ENCODE results near the gene ZNF474.

Gene ZNF474

GRCh38 chr5:122153774-122154173, 24.4 kb downstream of the ZNF474 start:
- DNase-seq (ENCODE audit: low spot score) = no peak

- no peak for DNase-seq (ENCODE audit: low spot score)
Observed at GRCh38 chr5:122154491-122154890, 25.1 kb downstream of the ZNF474 start.

GRCh38 chr5:122154910-122155309, 25.6 kb downstream of the ZNF474 start:
- no peak for DNase-seq (ENCODE audit: low spot score)

GRCh38 chr5:122155546-122155945, 26.2 kb downstream of the ZNF474 start:
- peak; percentile 10 for DNase-seq (ENCODE audit: low spot score)

DNA sequence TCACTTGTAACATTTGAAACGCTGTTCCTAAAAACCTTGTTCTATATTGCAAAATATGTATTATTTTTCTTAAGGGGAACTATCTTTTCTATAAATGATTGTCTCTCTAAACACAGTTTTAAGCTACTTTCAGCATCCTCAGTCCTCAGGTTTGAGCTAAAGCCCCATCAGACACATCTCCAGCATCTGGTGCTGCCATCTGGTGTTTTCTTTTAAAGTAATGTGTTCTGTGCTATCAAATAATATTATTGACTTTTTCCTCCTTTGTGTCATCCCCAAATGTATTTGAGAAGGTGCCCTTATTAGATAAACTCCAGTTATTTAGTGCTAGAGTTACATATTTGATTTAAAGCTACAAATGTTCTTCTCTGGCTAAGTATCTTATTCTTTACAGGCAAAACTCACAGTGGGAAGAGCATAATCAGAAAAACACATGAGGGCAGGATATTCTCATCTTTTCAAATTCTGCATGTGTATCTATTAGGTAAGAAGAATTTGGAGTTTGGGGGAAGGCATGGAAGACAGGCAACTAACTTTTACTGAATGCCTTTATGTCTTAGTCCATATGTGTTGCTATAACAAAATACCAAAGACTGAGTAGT, 27.5 kb downstream of the ZNF474 start:
- DNase-seq (ENCODE audit: low spot score) = peak; percentile 53

DNA sequence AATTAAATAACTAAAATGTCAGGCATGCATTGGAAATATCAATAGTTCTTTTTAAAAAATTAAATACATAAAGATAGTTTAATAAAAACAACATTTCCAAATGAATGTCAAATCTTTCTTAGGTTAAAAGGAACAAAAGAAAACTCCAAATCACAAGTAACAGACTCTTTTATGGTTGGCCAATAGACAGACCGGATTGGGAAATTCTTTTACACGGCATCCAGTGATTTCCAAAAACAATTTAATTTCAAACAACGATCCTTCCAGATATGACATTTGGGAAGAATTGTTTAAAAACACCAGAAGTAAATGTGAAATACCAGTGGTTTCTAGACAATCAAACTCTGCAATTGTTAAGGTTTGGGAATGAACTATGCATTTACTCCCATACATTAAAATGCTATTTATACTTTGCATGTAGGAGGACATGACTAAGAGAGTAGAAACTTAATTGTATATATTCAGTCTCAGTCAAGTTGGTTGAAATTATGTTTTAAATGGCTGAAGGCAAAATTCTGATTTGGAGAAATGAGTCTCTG, 32.8 kb downstream of the ZNF474 start:
- DNase-seq (ENCODE audit: low spot score) = no peak

GRCh38 chr5:122163121-122164069, 34.0 kb downstream of the ZNF474 start:
- DNase-seq (ENCODE audit: low spot score) = no peak

DNA sequence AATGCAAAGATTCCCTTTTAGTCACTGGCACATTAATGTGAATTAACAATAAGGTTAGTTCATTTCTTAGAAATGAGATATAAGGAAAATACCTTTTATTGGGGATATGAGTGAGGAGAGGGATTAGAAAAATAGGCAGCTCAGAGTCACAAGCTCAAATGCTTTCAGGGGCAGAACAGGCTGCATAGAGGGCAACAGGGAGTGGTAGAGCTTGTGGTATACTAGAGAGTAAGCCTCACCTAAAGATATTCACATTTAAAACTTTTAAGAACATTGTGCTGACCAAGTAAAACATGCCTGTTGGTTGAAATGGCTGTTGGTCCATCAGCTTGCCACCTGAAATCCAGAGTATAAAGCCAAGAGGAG, 34.7 kb downstream of the ZNF474 start:
- DNase-seq (ENCODE audit: low spot score) = no peak

- no peak for DNase-seq (ENCODE audit: low spot score)
Observed at GRCh38 chr5:122164831-122165558, 35.6 kb downstream of the ZNF474 start.

DNA sequence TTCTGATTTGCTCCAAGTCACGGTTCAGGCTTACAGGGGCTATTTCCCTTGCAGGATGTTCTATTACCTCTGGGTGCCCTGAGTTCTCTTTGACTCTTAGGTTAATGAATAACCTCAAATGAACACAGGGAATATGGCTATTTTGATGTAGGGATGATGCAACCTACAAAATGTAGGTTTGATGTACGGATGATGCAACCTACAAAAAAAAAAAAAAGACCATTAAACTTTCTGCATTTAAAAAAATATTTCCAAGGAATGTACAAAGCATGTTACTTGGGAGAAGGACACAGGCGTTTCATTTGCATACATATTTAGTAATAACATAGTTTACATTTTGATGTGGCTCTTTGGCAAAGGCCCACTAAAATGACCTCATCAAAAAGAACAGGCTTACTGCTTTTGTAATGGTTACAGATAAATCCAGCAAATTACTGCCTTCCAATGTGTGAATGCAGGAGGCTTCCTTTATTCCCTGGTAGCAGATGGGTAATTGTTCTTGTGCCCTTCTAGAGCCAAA, 36.3 kb downstream of the ZNF474 start:
- no peak for DNase-seq (ENCODE audit: low spot score)

DNA sequence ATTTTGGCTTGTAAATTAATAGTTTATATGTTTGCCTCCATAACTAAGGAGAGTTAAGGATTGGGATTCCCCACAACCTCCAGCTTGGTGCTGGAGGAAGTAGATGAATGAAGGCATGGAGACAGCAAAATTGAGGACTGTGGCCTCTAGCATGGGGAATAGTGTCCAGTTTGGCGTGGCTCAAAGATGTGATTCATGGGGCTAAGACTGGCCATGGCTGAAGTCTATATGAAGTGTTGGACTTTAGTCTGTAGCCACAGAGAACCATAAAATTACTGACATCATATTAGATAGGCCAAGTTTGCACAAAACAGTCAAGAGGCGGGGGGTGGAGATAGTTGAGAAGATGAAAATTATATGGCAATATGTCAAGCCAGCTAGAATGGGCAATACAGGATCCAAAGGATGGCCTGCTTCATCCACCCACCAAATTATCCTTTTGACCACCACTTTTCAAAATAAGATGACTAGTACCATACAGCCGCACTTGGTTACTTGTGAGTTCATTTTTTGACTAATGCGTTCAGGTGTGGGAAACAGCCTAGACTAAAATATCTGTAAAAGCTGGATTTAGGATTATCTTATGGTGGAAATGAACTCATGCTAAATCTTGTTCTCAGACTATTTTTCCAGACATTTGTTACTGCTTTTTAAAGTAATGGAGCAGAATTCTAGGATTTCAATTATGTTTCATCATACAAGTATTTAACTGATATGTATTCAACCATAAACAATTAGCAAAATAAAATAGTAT, 40.2 kb downstream of the ZNF474 start:
- no peak for DNase-seq (ENCODE audit: low spot score)

DNA sequence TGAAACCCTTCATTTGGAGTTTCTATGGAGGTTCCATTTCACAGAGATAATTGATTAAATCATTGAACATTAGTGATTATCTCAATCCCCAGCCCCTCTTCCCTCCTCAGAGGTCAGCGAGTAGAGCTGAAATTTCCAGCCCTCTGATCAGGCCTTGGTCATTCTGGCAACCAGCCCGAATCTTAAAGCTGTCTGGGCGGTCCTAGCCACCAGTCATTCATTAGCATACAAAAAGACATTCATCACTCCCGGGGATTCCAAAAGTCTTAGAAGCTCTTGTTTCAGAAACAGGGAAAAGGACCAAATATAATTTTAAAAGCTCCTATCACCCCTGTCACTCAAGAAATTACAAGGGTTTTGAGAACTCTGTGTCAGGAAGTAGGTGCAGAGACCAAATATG, 41.3 kb downstream of the ZNF474 start:
- peak; percentile 74 for DNase-seq (ENCODE audit: low spot score)

GRCh38 chr5:122172207-122172606, 42.9 kb downstream of the ZNF474 start:
- DNase-seq (ENCODE audit: low spot score) = no peak

DNA sequence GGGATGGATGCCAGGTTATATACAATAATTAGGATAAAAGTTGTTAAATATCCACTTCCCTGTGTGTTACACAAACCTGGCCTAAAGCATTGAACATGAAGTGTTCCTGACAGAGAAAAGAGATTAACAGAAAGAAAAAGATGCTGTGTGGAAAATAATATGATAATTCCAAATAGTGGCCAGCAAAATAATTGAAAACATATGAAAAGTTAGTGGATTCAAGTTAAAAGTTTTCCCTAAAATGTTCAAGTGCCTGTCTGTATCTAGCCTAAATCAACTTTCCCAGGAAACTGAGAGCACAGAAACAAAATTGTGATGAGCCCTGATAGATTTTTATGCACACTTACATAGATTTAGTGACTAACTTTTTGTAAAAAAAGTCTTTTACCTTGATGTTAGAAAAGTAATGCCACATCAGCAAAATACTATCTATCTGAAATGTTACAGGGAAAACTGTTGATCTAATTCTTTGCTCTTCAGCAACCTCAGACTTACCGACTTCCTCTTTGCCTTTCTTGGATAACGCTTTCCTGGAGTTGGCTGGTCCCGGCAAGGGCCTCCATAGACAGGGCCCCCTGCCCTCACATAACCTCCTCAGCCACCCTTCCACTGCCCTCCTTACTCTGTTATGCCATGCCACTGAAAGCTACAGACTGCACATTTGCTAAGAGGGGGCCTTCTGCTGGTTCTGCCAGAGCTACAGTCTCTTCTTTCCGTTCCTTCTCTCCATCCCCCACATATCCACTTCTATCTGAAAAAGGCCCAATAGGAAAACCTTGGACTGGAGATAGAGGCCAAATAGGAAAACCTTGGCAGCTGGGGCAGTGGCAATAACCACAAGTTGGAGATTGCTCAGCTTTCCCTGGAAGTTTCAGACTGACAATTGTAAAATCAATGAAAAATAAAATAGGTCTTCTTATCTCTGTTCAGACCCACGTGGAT, 44.4 kb downstream of the ZNF474 start:
- DNase-seq (ENCODE audit: low spot score) = no peak

DNA sequence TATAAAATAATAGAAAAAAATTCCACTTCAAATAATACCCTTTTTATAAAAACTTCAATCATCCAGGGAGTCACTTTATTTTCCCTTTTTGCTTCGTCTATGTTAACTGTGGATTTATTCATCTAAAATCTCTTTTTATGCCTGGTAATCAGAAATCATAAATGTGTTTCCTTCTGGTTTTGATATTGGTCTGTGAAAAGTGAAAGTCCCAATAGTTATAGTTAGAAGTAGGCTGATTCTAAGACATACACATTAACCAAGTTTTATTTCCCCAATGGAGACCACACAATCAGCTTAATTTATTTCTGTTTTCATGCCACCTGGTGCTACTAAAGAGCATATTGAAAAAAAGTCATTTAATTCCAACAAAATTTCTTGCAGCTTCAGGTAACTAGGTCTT, 45.7 kb downstream of the ZNF474 start:
- no peak for DNase-seq (ENCODE audit: low spot score)

DNA sequence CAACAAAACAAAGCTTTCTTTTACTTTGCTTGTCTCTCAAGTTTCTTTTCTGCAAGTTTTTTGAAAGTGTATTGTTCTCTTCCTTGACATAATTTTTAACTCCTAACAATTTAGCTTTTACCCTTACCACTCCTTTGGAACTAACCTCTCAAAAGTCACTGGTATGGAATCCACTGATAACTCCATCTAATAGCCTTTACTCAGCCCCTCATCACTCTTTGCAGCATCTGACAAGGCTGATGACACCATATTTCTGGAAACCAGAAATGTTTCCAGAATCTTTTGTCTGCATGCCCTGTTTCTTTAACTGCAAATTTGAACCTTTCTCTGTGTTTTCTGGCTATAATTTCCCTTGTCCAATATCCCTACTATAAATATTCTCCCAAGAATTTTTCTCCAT, 46.5 kb downstream of the ZNF474 start:
- no peak for DNase-seq (ENCODE audit: low spot score)

DNA sequence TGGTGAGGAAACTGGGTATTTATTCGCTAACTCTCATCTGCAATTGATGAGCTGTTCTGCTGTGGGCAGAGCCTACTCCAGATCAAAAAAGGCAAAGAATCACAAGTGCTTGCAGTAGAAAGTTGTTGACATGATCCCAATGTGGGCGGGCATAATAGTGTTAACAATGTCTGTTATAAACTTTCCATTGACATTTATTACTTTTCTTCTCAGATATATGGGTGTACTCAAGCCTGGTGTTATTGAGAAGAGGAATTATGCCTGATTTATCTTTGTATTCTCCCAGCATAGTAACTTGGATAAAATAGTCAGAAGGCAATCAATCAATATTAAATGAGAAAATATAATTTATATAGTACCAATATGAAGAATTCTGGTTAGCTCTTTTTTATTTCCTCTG, 47.8 kb downstream of the ZNF474 start:
- no peak for DNase-seq (ENCODE audit: low spot score)

DNA sequence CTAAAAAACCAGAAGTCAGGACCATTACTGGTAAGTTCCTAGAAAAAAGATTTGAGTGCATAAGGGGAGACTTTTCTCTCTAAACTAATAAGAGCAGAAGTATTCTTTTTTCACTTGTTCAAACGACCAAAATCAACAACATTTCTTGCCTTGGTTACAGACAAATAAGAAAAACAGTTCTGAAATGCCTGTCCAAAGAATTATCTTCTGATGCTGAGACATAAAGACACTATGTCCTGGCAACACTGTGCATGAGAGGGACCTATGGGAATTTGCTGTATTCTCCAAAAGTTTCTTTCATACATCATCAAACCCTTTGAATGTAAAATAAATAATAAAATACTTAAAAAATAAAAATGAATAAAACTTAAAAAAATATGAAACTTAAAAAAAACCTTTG, 50.4 kb downstream of the ZNF474 start:
- DNase-seq (ENCODE audit: low spot score) = no peak

- DNase-seq (ENCODE audit: low spot score) = no peak
Observed at GRCh38 chr5:122180146-122180712, 50.9 kb downstream of the ZNF474 start.

Data from pons (tissue), 1 donor.